ENCODE measurements around the gene STXBP6.

DNA sequence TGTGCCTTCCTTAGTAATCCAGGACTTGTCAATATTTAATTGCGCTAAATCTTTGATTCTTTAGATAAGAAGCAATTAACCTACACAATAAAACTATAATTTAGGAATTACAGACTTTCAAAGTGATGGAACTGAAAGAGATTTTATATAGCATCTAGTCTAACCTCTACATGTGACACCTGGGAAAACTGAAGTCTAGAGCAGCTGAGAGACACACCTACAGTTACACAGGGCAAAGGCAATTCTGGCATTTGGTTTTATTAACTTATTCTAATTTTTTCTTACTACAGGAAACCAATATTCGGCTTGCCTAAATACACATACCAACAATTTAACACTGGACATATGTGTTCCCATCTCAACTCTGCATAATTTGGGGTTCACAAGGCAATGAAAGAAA, 196.5 kb downstream of the STXBP6 start:
- TF ChIP-seq, protein P1, sequence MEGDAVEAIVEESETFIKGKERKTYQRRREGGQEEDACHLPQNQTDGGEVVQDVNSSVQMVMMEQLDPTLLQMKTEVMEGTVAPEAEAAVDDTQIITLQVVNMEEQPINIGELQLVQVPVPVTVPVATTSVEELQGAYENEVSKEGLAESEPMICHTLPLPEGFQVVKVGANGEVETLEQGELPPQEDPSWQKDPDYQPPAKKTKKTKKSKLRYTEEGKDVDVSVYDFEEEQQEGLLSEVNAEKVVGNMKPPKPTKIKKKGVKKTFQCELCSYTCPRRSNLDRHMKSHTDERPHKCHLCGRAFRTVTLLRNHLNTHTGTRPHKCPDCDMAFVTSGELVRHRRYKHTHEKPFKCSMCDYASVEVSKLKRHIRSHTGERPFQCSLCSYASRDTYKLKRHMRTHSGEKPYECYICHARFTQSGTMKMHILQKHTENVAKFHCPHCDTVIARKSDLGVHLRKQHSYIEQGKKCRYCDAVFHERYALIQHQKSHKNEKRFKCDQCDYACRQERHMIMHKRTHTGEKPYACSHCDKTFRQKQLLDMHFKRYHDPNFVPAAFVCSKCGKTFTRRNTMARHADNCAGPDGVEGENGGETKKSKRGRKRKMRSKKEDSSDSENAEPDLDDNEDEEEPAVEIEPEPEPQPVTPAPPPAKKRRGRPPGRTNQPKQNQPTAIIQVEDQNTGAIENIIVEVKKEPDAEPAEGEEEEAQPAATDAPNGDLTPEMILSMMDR (IDR thresholded peaks at IDR 0.05): no peak
- no peak for TF ChIP-seq POLR2AphosphoS5 (IDR thresholded peaks at IDR 0.05)
